Hematopoietic multipotent progenitor cell treated with erythropoietin and hydrocortisone succinate and interleukin-3 and kit ligand, for 4 days (in vitro differentiated cells): ENCODE data around the gene CXCR2.
"Not testable (repeated sequence)": the region's sequence is repeated elsewhere in the genome, so short reads cannot be mapped to it uniquely, and the experiment has no call there.

Experiments used
- DNase-seq: peaks from one replicate; pipeline ENCODE4 v3.0.0-alpha.2; 2015

CXCR2 gene

GRCh38 chr2:218130822-218131221 lies 5.0 kb downstream of the CXCR2 start:
- no peak for DNase-seq

GRCh38 chr2:218137514-218137913 lies 11.7 kb downstream of the CXCR2 start:
- no peak for DNase-seq

GRCh38 chr2:218138047-218138446 lies 12.2 kb downstream of the CXCR2 start:
- no peak for DNase-seq

- DNase-seq: no peak
Observed at GRCh38 chr2:218145124-218145523, 19.3 kb downstream of the CXCR2 start.

GRCh38 chr2:218146056-218146455 lies 20.2 kb downstream of the CXCR2 start:
- no peak for DNase-seq

GRCh38 chr2:218149098-218149497 lies 23.3 kb downstream of the CXCR2 start:
- DNase-seq: no peak

GRCh38 chr2:218149848-218150440 lies 24.1 kb downstream of the CXCR2 start:
- DNase-seq: peak; percentile 47

GRCh38 chr2:218152172-218152571 lies 26.3 kb downstream of the CXCR2 start:
- DNase-seq: no peak

GRCh38 chr2:218152777-218153176 lies 26.9 kb downstream of the CXCR2 start:
- no peak for DNase-seq

GRCh38 chr2:218155953-218156479 lies 30.2 kb downstream of the CXCR2 start:
- DNase-seq: no peak

- no peak for DNase-seq
Observed at GRCh38 chr2:218161644-218162043, 35.8 kb downstream of the CXCR2 start.

- no peak for DNase-seq
Observed at GRCh38 chr2:218162814-218163213, 37.0 kb downstream of the CXCR2 start.

- peak; percentile 91 for DNase-seq
Observed at GRCh38 chr2:218166791-218167190, 41.0 kb downstream of the CXCR2 start, which contains the start of gene CXCR1. Gene CXCR1 (minus strand): TSS chr2:218166962. CDS start chr2:218165211, 1,751 bp downstream.

GRCh38 chr2:218168016-218168415 lies 42.2 kb downstream of the CXCR2 start:
- DNase-seq: no peak

GRCh38 chr2:218168635-218169462 lies 43.0 kb downstream of the CXCR2 start:
- DNase-seq: peak; percentile 81

GRCh38 chr2:218169757-218170546 lies 44.1 kb downstream of the CXCR2 start:
- DNase-seq: no peak

- not testable (repeated sequence) for DNase-seq
Observed at GRCh38 chr2:218171744-218172143, 45.9 kb downstream of the CXCR2 start.

- DNase-seq: no peak
Observed at GRCh38 chr2:218172845-218173244, 47.0 kb downstream of the CXCR2 start.

GRCh38 chr2:218179782-218180181 lies 54.0 kb downstream of the CXCR2 start:
- DNase-seq: no peak

GRCh38 chr2:218180467-218181114 lies 54.8 kb downstream of the CXCR2 start:
- DNase-seq: no peak

GRCh38 chr2:218184331-218184730 lies 58.5 kb downstream of the CXCR2 start:
- no peak for DNase-seq

- DNase-seq: peak; percentile 90
Observed at GRCh38 chr2:218186355-218186766, 60.5 kb downstream of the CXCR2 start.
